ENCODE results near the gene BTLA. TPM values are rescaled to one million over a fixed set of nuclear protein-coding genes. Genes with fewer than 3 reads are reported as not detected.

BTLA gene
- total and polyA plus RNA-seq, 2 of the 8 experiments (the other 6 are each of a cell fraction or from before 2014, with no cell fraction given) = not detected

GRCh38 chr3:112445839-112446238, 53.4 kb downstream of the BTLA start:
- H3K27me3 ChIP-seq (replicated peaks in 1 of 4; ENCODE audit: control insufficient read depth in 3 of 4, extremely low read depth in 1 of 4, insufficient read depth in 3 of 4, low read length in 3 of 4) = no peaks in the 10 kb centered on the region
- ChIA-PET CTCF (ENCODE audit: partially characterized antibody) (interaction anchor here (2.2 kb wide), 1 partner anchor 9 kb away, joined by 9 read pairs; no protein-coding TSS in a partner anchor), POLR2A (ENCODE audit: partially characterized antibody) (no interaction called here)
- WGBS, 2 experiments (ENCODE audit: extremely low coverage in 1 of 2, insufficient coverage in 1 of 2, insufficient read length in 1 of 2, insufficient replicate concordance in 2 of 2, low coverage in 1 of 2, low lambda C conversion rate in 2 of 2, missing lambda C conversion rate in 1 of 2) = 83% methylated on average over 2 of the region's 2 CpGs; no CpG with 5 or more reads in 1 of the 2 experiments
- no peaks in the 10 kb centered on the region for H3K4me1 ChIP-seq (replicated peaks in 1 of 4; ENCODE audit: control insufficient read depth in 3 of 4, insufficient read depth in 4 of 4, low read length in 3 of 4)
- no peak overlapping the region for H4K8ac ChIP-seq (ENCODE audit: extremely low read depth, insufficient read depth, low read length)
- no peak overlapping the region for H3K56ac ChIP-seq (replicated peaks; ENCODE audit: insufficient read length, low read depth, low read length)
- no peak overlapping the region for H2AK5ac ChIP-seq (ENCODE audit: low read depth, low read length)
- no peak overlapping the region for H3K18ac ChIP-seq (ENCODE audit: extremely low read depth, low read length)
- no peaks in the 10 kb centered on the region for H3K36me3 ChIP-seq (ENCODE audit: control insufficient read depth in 2 of 4, insufficient read depth in 4 of 4, low read length in 3 of 4)
- H3K79me1 ChIP-seq (ENCODE audit: low read depth, low read length) = no peaks in the 10 kb centered on the region
- H3K9ac ChIP-seq (replicated peaks in 1 of 4; ENCODE audit: extremely low read depth in 1 of 4, low read depth in 3 of 4, low read length in 3 of 4) = no peak overlapping the region
- H3K23me2 ChIP-seq (ENCODE audit: low read depth, low read length) = no peaks in the 10 kb centered on the region
- no peak overlapping the region for H2BK20ac ChIP-seq (ENCODE audit: low read length)
- no peak overlapping the region for H2BK15ac ChIP-seq (ENCODE audit: low read length)
- FAIRE-seq (no peak), DNase-seq (ENCODE audit: low read depth in 1 of 2, low spot score in 2 of 2) (no peak)
- peaks cover 0 to 2% of the 10 kb centered on the region in 2 experiments; a peak in 1 of 4 replicates for H3K9me3 ChIP-seq (ENCODE audit: insufficient read depth in 2 of 2, low read depth in 1 of 2, low read length in 1 of 2)
- H2BK12ac ChIP-seq (ENCODE audit: low read depth, low read length) = no peak overlapping the region
- no peak overlapping the region for H3K4ac ChIP-seq (replicated peaks; ENCODE audit: insufficient read length, low read depth, low read length)
- no peak overlapping the region for H3K27ac ChIP-seq (ENCODE audit: low read depth, low read length)
- no peak overlapping the region for H2AFZ ChIP-seq (ENCODE audit: low read length)
- H4K5ac ChIP-seq (ENCODE audit: insufficient read length, low read depth, low read length) = no peak overlapping the region
- no peaks in the 10 kb centered on the region for H3K79me2 ChIP-seq (ENCODE audit: control insufficient read depth in 1 of 2, insufficient read depth in 2 of 2, low read length in 2 of 2)
- no peak overlapping the region for H3K4me3 ChIP-seq (ENCODE audit: extremely low read depth in 1 of 4, insufficient read depth in 2 of 4, low read depth in 3 of 4, low read length in 4 of 4)
- no peaks in the 10 kb centered on the region for H4K20me1 ChIP-seq (replicated peaks in 1 of 2; ENCODE audit: control insufficient read depth in 1 of 2, insufficient read depth in 2 of 2, low read length in 2 of 2)
- H3K4me2 ChIP-seq (ENCODE audit: insufficient read depth in 1 of 2, low read depth in 2 of 2, low read length in 2 of 2) = no peak overlapping the region
- H4K91ac ChIP-seq (replicated peaks; ENCODE audit: insufficient read length, low read length) = no peak overlapping the region
- no peak overlapping the region for H2BK5ac ChIP-seq (ENCODE audit: low read depth, low read length)
- H3K23ac ChIP-seq (ENCODE audit: insufficient read length) = no peak overlapping the region
- no peak overlapping the region for H2BK120ac ChIP-seq (replicated peaks; ENCODE audit: low read depth, low read length)
- H3K14ac ChIP-seq (ENCODE audit: insufficient read length) = no peak overlapping the region
- no peak for TF ChIP-seq ASH2L (IDR thresholded peaks at IDR 0.05; ENCODE audit: low read length)
- no peak for TF ChIP-seq TAF7 (optimal IDR thresholded peaks at IDR 0.05; ENCODE audit: borderline replicate concordance, low read depth, low read length)
- TF ChIP-seq SIRT6 (IDR thresholded peaks at IDR 0.05; ENCODE audit: low read length) = no peak
- TF ChIP-seq ZNF274 (IDR thresholded peaks at IDR 0.05; ENCODE audit: borderline replicate concordance, extremely low read depth, low read length) = no peak
- no peak for TF ChIP-seq USF2 (IDR thresholded peaks at IDR 0.05; ENCODE audit: low read length)
- no peak for TF ChIP-seq TEAD4 (IDR thresholded peaks at IDR 0.05; ENCODE audit: low read depth, low read length)
- no peak for TF ChIP-seq POU5F1 (IDR thresholded peaks at IDR 0.05; ENCODE audit: low read depth, low read length)
- no peak for TF ChIP-seq E2F6 (IDR thresholded peaks at IDR 0.05)
- no peak for TF ChIP-seq RNF2 (IDR thresholded peaks at IDR 0.05; ENCODE audit: borderline replicate concordance, low read depth, low read length, missing control alignments, poor library complexity, severe bottlenecking)
- no peak for TF ChIP-seq JUN (IDR thresholded peaks at IDR 0.05; ENCODE audit: low read depth, low read length)
- TF ChIP-seq RAD21 (IDR thresholded peaks at IDR 0.05 in 1 of 2, conservative IDR thresholded peaks at IDR 0.05 in 1 of 2; ENCODE audit: low read depth in 2 of 2, low read length in 2 of 2) = no peak
- TF ChIP-seq EZH2 (IDR thresholded peaks at IDR 0.05; ENCODE audit: low read depth, low read length, severe bottlenecking) = no peak

Measured in H1 (cell line).